Neural progenitor cell (in vitro differentiated cells): ENCODE measurements around the gene REN.

ENCODE experiments used
- EZH2 ChIP-seq: fragments of 200-600 bp; sonication (generic); IDR thresholded peaks from 2 replicates; pipeline ENCODE4 v1.6.1; 2017; ENCODE audit warnings: antibody characterized with exemption, mild to moderate bottlenecking, moderate library complexity
- TF ChIP-seq, protein P1 (sequence below): fragments of 200-600 bp; sonication (generic); IDR thresholded peaks from 2 replicates; pipeline ENCODE4 v1.5.1; 2017; ENCODE audit warnings: antibody characterized with exemption, mild to moderate bottlenecking

DNA sequence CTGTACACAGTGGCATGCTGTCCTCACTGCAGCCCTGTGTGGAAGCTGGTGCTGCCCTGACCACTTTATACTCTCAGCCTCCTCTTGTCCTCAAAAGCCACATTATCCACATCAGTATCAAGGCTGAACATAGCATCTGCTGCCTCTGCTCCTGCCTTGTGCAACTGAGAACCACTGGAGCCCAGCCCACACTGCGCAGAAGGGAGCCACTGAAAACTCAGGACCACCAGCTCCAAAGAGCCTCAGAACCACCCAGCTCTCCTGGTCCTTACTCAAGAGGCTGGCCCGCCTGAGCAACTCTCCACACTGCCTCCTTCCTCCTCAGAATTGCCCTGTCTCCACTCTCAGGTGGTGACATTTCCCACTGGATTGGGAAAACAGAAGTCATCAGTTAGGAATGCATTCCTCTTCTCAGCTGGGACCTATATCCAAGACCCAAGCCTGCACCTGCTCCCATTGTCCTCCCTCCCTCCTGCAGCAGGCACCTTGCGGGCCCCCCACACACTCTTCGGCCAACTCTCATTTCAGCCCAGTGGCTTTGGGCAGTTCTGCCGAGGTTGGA lies 37.1 kb upstream of the REN start:
- TF ChIP-seq EZH2: no peak
- TF ChIP-seq, protein P1, sequence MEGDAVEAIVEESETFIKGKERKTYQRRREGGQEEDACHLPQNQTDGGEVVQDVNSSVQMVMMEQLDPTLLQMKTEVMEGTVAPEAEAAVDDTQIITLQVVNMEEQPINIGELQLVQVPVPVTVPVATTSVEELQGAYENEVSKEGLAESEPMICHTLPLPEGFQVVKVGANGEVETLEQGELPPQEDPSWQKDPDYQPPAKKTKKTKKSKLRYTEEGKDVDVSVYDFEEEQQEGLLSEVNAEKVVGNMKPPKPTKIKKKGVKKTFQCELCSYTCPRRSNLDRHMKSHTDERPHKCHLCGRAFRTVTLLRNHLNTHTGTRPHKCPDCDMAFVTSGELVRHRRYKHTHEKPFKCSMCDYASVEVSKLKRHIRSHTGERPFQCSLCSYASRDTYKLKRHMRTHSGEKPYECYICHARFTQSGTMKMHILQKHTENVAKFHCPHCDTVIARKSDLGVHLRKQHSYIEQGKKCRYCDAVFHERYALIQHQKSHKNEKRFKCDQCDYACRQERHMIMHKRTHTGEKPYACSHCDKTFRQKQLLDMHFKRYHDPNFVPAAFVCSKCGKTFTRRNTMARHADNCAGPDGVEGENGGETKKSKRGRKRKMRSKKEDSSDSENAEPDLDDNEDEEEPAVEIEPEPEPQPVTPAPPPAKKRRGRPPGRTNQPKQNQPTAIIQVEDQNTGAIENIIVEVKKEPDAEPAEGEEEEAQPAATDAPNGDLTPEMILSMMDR: no peak
